Stimulated activated naive B cell treated with anti-CD40 and anti-IgM and Interleukin-4, amounts not matched to agents 10 μg/mL and 1 μg/mL and 100 μg/mL, for 72 hours (primary cell): ENCODE data around the gene XKRX.

Experiments used
- ATAC-seq, 2 donors: fragments of 150-1000 bp; cut with Tn5 transposase; replicated peaks; 2 replicates each; pipeline ENCODE4 v1.10.0; 2021; ENCODE audit warnings: moderate library complexity in 1 of 2
- DNase-seq: peaks from one replicate; pipeline ENCODE4 v3.0.0; 2021
- H3K27ac Mint-ChIP-seq: one replicate; pipeline ENCODE4 v1.8.0; 2022; ENCODE audit warnings: mild to moderate bottlenecking, mixed read lengths
- H3K27me3 Mint-ChIP-seq, 2 donors: one replicate each; pipeline ENCODE4 v1.8.0; 2022; ENCODE audit warnings: mixed read lengths in 2 of 2
- H3K36me3 Mint-ChIP-seq, 2 donors: one replicate each; pipeline ENCODE4 v1.8.0; 2022; ENCODE audit warnings: mixed read lengths in 2 of 2, mild to moderate bottlenecking in 1 of 2
- H3K4me1 Mint-ChIP-seq, 2 donors: one replicate each; pipeline ENCODE4 v1.8.0; 2022; ENCODE audit warnings: mixed read lengths in 2 of 2, mild to moderate bottlenecking in 1 of 2
- H3K4me3 Mint-ChIP-seq, 2 donors: one replicate each; pipeline ENCODE4 v1.8.0; 2022; ENCODE audit warnings: mild to moderate bottlenecking in 2 of 2, mixed read lengths in 2 of 2, moderate library complexity in 1 of 2
- H3K9me3 Mint-ChIP-seq, 2 donors: one replicate each; pipeline ENCODE4 v1.8.0; 2022; ENCODE audit warnings: mixed read lengths in 2 of 2, mild to moderate bottlenecking in 1 of 2

Gene XKRX

GRCh38 chrX:100868273-100868672 lies 60.4 kb downstream of the XKRX start:
- ATAC-seq = no peak
- DNase-seq = no peak
- no peaks in the 10 kb centered on the region for H3K36me3 Mint-ChIP-seq
- H3K27ac Mint-ChIP-seq = no peak overlapping the region
- no peaks in the 10 kb centered on the region for H3K9me3 Mint-ChIP-seq
- H3K4me1 Mint-ChIP-seq = peaks cover 2 to 5% of the 10 kb centered on the region in 2 donors
- peaks cover 0 to 14% of the 10 kb centered on the region in 2 donors for H3K27me3 Mint-ChIP-seq
- H3K4me3 Mint-ChIP-seq = no peak overlapping the region

GRCh38 chrX:100864657-100865391 lies 63.9 kb downstream of the XKRX start:
- H3K9me3 Mint-ChIP-seq = no peaks in the 10 kb centered on the region
- no peak for ATAC-seq

More at GRCh38 chrX:100864657-100865391, 63.9 kb downstream of the XKRX start:
- no peak overlapping the region for H3K4me3 Mint-ChIP-seq
- DNase-seq = no peak
- H3K27me3 Mint-ChIP-seq = peaks cover 0 to 24% of the 10 kb centered on the region in 2 donors
- peaks cover 2 to 5% of the 10 kb centered on the region in 2 donors for H3K4me1 Mint-ChIP-seq
- no peaks in the 10 kb centered on the region for H3K36me3 Mint-ChIP-seq
- H3K27ac Mint-ChIP-seq = no peak overlapping the region
